H1 (cell line): Measurements from ENCODE around the gene NDUFA12. TPM values are rescaled to one million over a fixed set of nuclear protein-coding genes. Genes with fewer than 3 reads are reported as not detected.

Source experiments
- polyA plus RNA-seq, 7 experiments: library from polyadenylated mRNA; depleted of rRNA in 3 of 7; stranded (reverse) in 5 of 7; unstranded in 2 of 7; fragments of >200 nt in 5 of 7; fragments of 200-250 nt in 2 of 7; gene quantifications; 1 replicate in 5 of 7; 2 replicates in 1 of 7; 4 replicates in 1 of 7; pipeline versions ENCODE4 v1.2.1 to v1.2.3, GENCODE V29; 2011 to 2013; ENCODE audit warnings: missing spikeins in 2 of 7, mixed read lengths in 2 of 7
- total RNA-seq: library from RNA; stranded (reverse); fragmentation: NEBNext Ultra II Directional; extraction: Animal tissue kit (Norgen Biotek cat#: 25700); gene quantifications from 2 replicates; pipeline ENCODE4 v1.2.1, GENCODE V29; 2021

NDUFA12 gene
- total and polyA plus RNA-seq, 2 of the 8 experiments (the other 6 are each of a cell fraction or from before 2014, with no cell fraction given), result 98.1 to 157 TPM

Other genes with a start within 250 kb of the NDUFA12 start
- gene NR2C1, start 69.9 kb upstream of the NDUFA12 start, total RNA-seq, result 39.0 and 48.3 TPM in 2 replicates
- gene NR2C1, start 69.9 kb upstream of the NDUFA12 start, polyA plus RNA-seq (2011; rRNA removed), result 13.7 and 22.8 TPM in 2 replicates
- 22.4 and 24.3 TPM in 2 replicates for gene FGD6, start 213.8 kb upstream of the NDUFA12 start, total RNA-seq
- 5.8 and 12.2 TPM in 2 replicates for gene FGD6, start 213.8 kb upstream of the NDUFA12 start, polyA plus RNA-seq (2011; rRNA removed)
- gene VEZT, start 214.1 kb upstream of the NDUFA12 start, total RNA-seq, result 51.1 and 56.1 TPM in 2 replicates
- gene VEZT, start 214.1 kb upstream of the NDUFA12 start, polyA plus RNA-seq (2011; rRNA removed), result 24.3 and 44.0 TPM in 2 replicates